Uterine smooth muscle cell (primary cell): ENCODE data around the gene DLD. TPM values are rescaled to one million over a fixed set of nuclear protein-coding genes. Genes with fewer than 3 reads are reported as not detected.

Source experiments
- total RNA-seq: library from RNA; depleted of rRNA; stranded (reverse); fragments of >200 nt; gene quantifications from 2 replicates; pipeline ENCODE4 v1.2.3, GENCODE V29; 2014

The DLD gene, protein sequence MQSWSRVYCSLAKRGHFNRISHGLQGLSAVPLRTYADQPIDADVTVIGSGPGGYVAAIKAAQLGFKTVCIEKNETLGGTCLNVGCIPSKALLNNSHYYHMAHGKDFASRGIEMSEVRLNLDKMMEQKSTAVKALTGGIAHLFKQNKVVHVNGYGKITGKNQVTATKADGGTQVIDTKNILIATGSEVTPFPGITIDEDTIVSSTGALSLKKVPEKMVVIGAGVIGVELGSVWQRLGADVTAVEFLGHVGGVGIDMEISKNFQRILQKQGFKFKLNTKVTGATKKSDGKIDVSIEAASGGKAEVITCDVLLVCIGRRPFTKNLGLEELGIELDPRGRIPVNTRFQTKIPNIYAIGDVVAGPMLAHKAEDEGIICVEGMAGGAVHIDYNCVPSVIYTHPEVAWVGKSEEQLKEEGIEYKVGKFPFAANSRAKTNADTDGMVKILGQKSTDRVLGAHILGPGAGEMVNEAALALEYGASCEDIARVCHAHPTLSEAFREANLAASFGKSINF
- 74.4 and 109 TPM in 2 replicates for total RNA-seq

GRCh38 chr7:107890962-107891635 lies at the start of gene DLD:
DLD (plus strand) TSS chr7:107891183; CDS start chr7:107891251, 68 bp downstream.

Other genes with a start within 250 kb of the DLD start
- gene SLC26A4, start 230.4 kb upstream of the DLD start, total RNA-seq, result 0.44 and 0.50 TPM in 2 replicates
- 13.8 and 14.2 TPM in 2 replicates for gene CBLL1, start 147.0 kb upstream of the DLD start, total RNA-seq
- not detected in 2 replicates for gene SLC26A3, start 88.0 kb upstream of the DLD start, total RNA-seq
- gene LAMB1, start 112.0 kb downstream of the DLD start, total RNA-seq, result 208 and 292 TPM in 2 replicates
- gene LAMB4, start 239.2 kb downstream of the DLD start, total RNA-seq, result under 0.01 and 0.12 TPM in 2 replicates